H9 (cell line): ENCODE results near the gene PHETA1. TPM values are rescaled to one million over a fixed set of nuclear protein-coding genes. Genes with fewer than 3 reads are reported as not detected.

ENCODE experiments used
- DNase-seq: peaks from one replicate; pipeline ENCODE4 v3.0.0-alpha.2; 2017
- H2AFZ ChIP-seq: one replicate; pipeline ENCODE4 v1.6.1; 2013; ENCODE audit warnings: mild to moderate bottlenecking, low read length, control low read depth, moderate library complexity
- H2AK5ac ChIP-seq: 2 replicates; pipeline ENCODE4 v1.6.1; 2013; ENCODE audit warnings: low read length, control low read depth, mixed read lengths; ENCODE audit not compliant: insufficient read length
- H2BK120ac ChIP-seq: one replicate; pipeline ENCODE4 v1.6.1; 2013; ENCODE audit warnings: low read depth, mild to moderate bottlenecking, low read length, control low read depth, inconsistent platforms; ENCODE audit not compliant: poor library complexity, severe bottlenecking
- H2BK12ac ChIP-seq: 2 replicates; pipeline ENCODE4 v1.6.1; 2013; ENCODE audit warnings: low read length, control low read depth, mixed read lengths, low read depth; ENCODE audit not compliant: insufficient read length
- H2BK15ac ChIP-seq: 2 replicates; pipeline ENCODE4 v1.6.1; 2013; ENCODE audit warnings: low read depth, low read length, control low read depth
- H2BK20ac ChIP-seq: one replicate; pipeline ENCODE4 v1.6.1; 2013; ENCODE audit warnings: low read depth, mild to moderate bottlenecking, low read length, control low read depth, inconsistent platforms; ENCODE audit not compliant: poor library complexity, severe bottlenecking
- H2BK5ac ChIP-seq: 2 replicates; pipeline ENCODE4 v1.6.1; 2013; ENCODE audit warnings: low read length, control low read depth, mixed read lengths; ENCODE audit not compliant: insufficient read length
- H3K14ac ChIP-seq: 2 replicates; pipeline ENCODE4 v1.6.1; 2013; ENCODE audit warnings: low read length, control low read depth; ENCODE audit not compliant: insufficient read depth
- H3K18ac ChIP-seq: 2 replicates; pipeline ENCODE4 v1.6.1; 2013; ENCODE audit warnings: low read depth, mild to moderate bottlenecking, mixed read lengths, low read length, control low read depth; ENCODE audit not compliant: insufficient read length
- H3K23ac ChIP-seq: 2 replicates; pipeline ENCODE4 v1.6.1; 2013; ENCODE audit warnings: low read length, control low read depth, mixed read lengths, low read depth; ENCODE audit not compliant: insufficient read length
- H3K23me2 ChIP-seq: 2 replicates; pipeline ENCODE4 v1.6.1; 2013; ENCODE audit warnings: low read depth, mild to moderate bottlenecking, mixed read lengths, low read length, control low read depth; ENCODE audit not compliant: insufficient read length, poor library complexity, severe bottlenecking
- H3K27ac ChIP-seq: 2 replicates; pipeline ENCODE4 v1.5.1; 2013; ENCODE audit warnings: low read length, control low read depth, mixed read lengths, low read depth; ENCODE audit not compliant: insufficient read length
- H3K27me3 ChIP-seq: 2 replicates; pipeline ENCODE4 v1.6.1; 2013; ENCODE audit warnings: low read length, control low read depth, inconsistent platforms; ENCODE audit not compliant: insufficient read depth
- H3K4ac ChIP-seq: 2 replicates; pipeline ENCODE4 v1.6.1; 2013; ENCODE audit warnings: low read depth, mild to moderate bottlenecking, control low read depth, inconsistent platforms, low read length, moderate library complexity
- H3K4me1 ChIP-seq: 2 replicates; pipeline ENCODE4 v1.6.1; 2013; ENCODE audit warnings: low read length, control low read depth, inconsistent platforms; ENCODE audit not compliant: insufficient read depth
- H3K4me2 ChIP-seq: 2 replicates; pipeline ENCODE4 v1.6.1; 2013; ENCODE audit warnings: low read length, control low read depth, mixed read lengths; ENCODE audit not compliant: insufficient read length, insufficient read depth
- H3K56ac ChIP-seq: 2 replicates; pipeline ENCODE4 v1.6.1; 2013; ENCODE audit warnings: low read depth, mild to moderate bottlenecking, mixed read lengths, low read length, control low read depth; ENCODE audit not compliant: insufficient read length
- H3K79me1 ChIP-seq: 2 replicates; pipeline ENCODE4 v1.6.1; 2013; ENCODE audit warnings: low read depth, mild to moderate bottlenecking, moderate library complexity, low read length, control low read depth, inconsistent platforms; ENCODE audit not compliant: insufficient read depth, poor library complexity, severe bottlenecking
- H3K79me2 ChIP-seq: 2 replicates; pipeline ENCODE4 v1.6.1; 2013; ENCODE audit warnings: low read length, control low read depth, inconsistent platforms; ENCODE audit not compliant: insufficient read depth
- H3K9ac ChIP-seq: 2 replicates; pipeline ENCODE4 v1.6.1; 2013; ENCODE audit warnings: low read length, control low read depth, mixed read lengths; ENCODE audit not compliant: insufficient read length; ENCODE audit errors: extremely low read depth
- H3K9me3 ChIP-seq: one replicate; pipeline ENCODE4 v1.6.1; 2013; ENCODE audit warnings: low read depth, low read length, inconsistent platforms; ENCODE audit not compliant: control insufficient read depth
- H3T11ph ChIP-seq: one replicate; pipeline ENCODE4 v1.6.1; 2013; ENCODE audit warnings: mild to moderate bottlenecking, low read length, control low read depth, inconsistent platforms
- H4K20me1 ChIP-seq: one replicate; pipeline ENCODE4 v1.6.1; 2013; ENCODE audit not compliant: control insufficient read depth, insufficient read length, insufficient read depth
- H4K5ac ChIP-seq: 2 replicates; pipeline ENCODE4 v1.6.1; 2013; ENCODE audit warnings: low read depth, mild to moderate bottlenecking, mixed read lengths, low read length, control low read depth; ENCODE audit not compliant: insufficient read length
- H4K8ac ChIP-seq: replicated peaks from 2 replicates; pipeline ENCODE4 v1.6.1; 2013; ENCODE audit warnings: low read length, control low read depth, mixed read lengths, low read depth; ENCODE audit not compliant: insufficient read length
- H4K91ac ChIP-seq: 2 replicates; pipeline ENCODE4 v1.6.1; 2013; ENCODE audit warnings: low read depth, mild to moderate bottlenecking, moderate library complexity, mixed read lengths, low read length, control low read depth; ENCODE audit not compliant: insufficient read length
- H3K27ac Mint-ChIP-seq, 3 experiments: 2 replicates in 2 of 3; 3 replicates in 1 of 3; pipeline ENCODE4 v1.8.0; 2020 to 2021; ENCODE audit warnings: mixed read lengths in 3 of 3, mild to moderate bottlenecking in 1 of 3, moderate library complexity in 1 of 3
- H3K27me3 Mint-ChIP-seq: 2 replicates; pipeline ENCODE4 v1.8.0; 2021; ENCODE audit warnings: low read depth, mild to moderate bottlenecking, moderate library complexity, mixed read lengths
- H3K36me3 Mint-ChIP-seq, 3 experiments: 2 replicates in 2 of 3; 3 replicates in 1 of 3; pipeline ENCODE4 v1.8.0; 2020 to 2021; ENCODE audit warnings: low read depth in 3 of 3, mixed read lengths in 3 of 3; ENCODE audit not compliant: insufficient read depth in 1 of 3
- H3K4me1 Mint-ChIP-seq, 2 experiments: 2 replicates each; pipeline ENCODE4 v1.8.0; 2020; ENCODE audit warnings: mixed read lengths in 2 of 2
- H3K4me3 Mint-ChIP-seq, 2 experiments: 2 replicates in 1 of 2; 3 replicates in 1 of 2; pipeline ENCODE4 v1.8.0; 2020 to 2021; ENCODE audit warnings: mild to moderate bottlenecking in 2 of 2, mixed read lengths in 2 of 2, moderate library complexity in 1 of 2
- H3K9me3 Mint-ChIP-seq, 2 experiments: 2 replicates in 1 of 2; 3 replicates in 1 of 2; pipeline ENCODE4 v1.8.0; 2020; ENCODE audit warnings: mild to moderate bottlenecking in 2 of 2, mixed read lengths in 2 of 2, moderate library complexity in 1 of 2
- WGBS: extraction: QIAGEN DNeasy Blood & Tissue Kit; methylation state at CpG from one replicate; pipeline ENCODE4 v1.1.7; 2013; ENCODE audit warnings: missing lambda C conversion rate, low lambda C conversion rate, mixed read lengths; ENCODE audit not compliant: insufficient read length; ENCODE audit errors: extremely low coverage; 5-methylcytosine and 5-hydroxymethylcytosine counted together
- total RNA-seq: library from RNA; stranded (reverse); gene quantifications from 2 replicates; pipeline ENCODE4 v1.2.1, GENCODE V29; 2021
- TF ChIP-seq, protein P1 (sequence below): fragments of 200-600 bp; sonication (generic); conservative IDR thresholded peaks from 3 replicates; pipeline ENCODE4 v1.8.0; 2021; ENCODE audit warnings: antibody characterized with exemption, mild to moderate bottlenecking

PHETA1 gene
- total RNA-seq, 1 experiment from 2014 or later = 13.1 TPM

GRCh38 chr12:111344254-111344875 lies 24.5 kb downstream of the PHETA1 start:
- no peak overlapping the region for H3K4ac ChIP-seq
- H3K18ac ChIP-seq = no peak overlapping the region
- no peak overlapping the region for H2BK120ac ChIP-seq
- H2BK5ac ChIP-seq = no peak overlapping the region
- no peak overlapping the region for H3K56ac ChIP-seq
- H3K27ac ChIP-seq = no peak overlapping the region
- TF ChIP-seq, protein P1, sequence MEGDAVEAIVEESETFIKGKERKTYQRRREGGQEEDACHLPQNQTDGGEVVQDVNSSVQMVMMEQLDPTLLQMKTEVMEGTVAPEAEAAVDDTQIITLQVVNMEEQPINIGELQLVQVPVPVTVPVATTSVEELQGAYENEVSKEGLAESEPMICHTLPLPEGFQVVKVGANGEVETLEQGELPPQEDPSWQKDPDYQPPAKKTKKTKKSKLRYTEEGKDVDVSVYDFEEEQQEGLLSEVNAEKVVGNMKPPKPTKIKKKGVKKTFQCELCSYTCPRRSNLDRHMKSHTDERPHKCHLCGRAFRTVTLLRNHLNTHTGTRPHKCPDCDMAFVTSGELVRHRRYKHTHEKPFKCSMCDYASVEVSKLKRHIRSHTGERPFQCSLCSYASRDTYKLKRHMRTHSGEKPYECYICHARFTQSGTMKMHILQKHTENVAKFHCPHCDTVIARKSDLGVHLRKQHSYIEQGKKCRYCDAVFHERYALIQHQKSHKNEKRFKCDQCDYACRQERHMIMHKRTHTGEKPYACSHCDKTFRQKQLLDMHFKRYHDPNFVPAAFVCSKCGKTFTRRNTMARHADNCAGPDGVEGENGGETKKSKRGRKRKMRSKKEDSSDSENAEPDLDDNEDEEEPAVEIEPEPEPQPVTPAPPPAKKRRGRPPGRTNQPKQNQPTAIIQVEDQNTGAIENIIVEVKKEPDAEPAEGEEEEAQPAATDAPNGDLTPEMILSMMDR = no peak
- H3K23ac ChIP-seq = no peak overlapping the region
- no peak overlapping the region for H3K9ac ChIP-seq
- H3K4me1 ChIP-seq = peaks cover 1% of the 10 kb centered on the region; the same call in 1 of the 2 replicates
- H2BK12ac ChIP-seq = no peak overlapping the region
- Mint-ChIP-seq H3K4me3 (no peak overlapping the region), H3K9me3 (peaks cover 20 to 21% of the 10 kb centered on the region in 2 experiments), H3K4me1 (peaks cover 2% of the 10 kb centered on the region in 2 experiments), H3K27ac (no peak overlapping the region; a peak in 1 of 7 replicates), H3K27me3 (peaks cover 5% of the 10 kb centered on the region; the same call in 1 of the 2 replicates), H3K36me3 (peaks cover 16 to 25% (median 22%) of the 10 kb centered on the region in 3 experiments; a peak in 6 of 7 replicates)
- no peak overlapping the region for H2BK15ac ChIP-seq
- H4K5ac ChIP-seq = no peak overlapping the region
- no peak overlapping the region for H3K4me2 ChIP-seq
- no peak for DNase-seq
- no peak overlapping the region for H2AK5ac ChIP-seq
- H3K27me3 ChIP-seq = no peaks in the 10 kb centered on the region
- peaks cover 14% of the 10 kb centered on the region for H3K9me3 ChIP-seq
- H4K8ac ChIP-seq = no peak overlapping the region
- no CpG with 5 or more reads among the region's 4 CpGs for WGBS
- no peak overlapping the region for H4K91ac ChIP-seq
- H4K20me1 ChIP-seq = no peaks in the 10 kb centered on the region
- H3K23me2 ChIP-seq = no peaks in the 10 kb centered on the region
- H2BK20ac ChIP-seq = no peak overlapping the region
- H2AFZ ChIP-seq = no peak overlapping the region
- no peaks in the 10 kb centered on the region for H3K79me1 ChIP-seq
- no peaks in the 10 kb centered on the region for H3K79me2 ChIP-seq
- H3K14ac ChIP-seq = no peak overlapping the region
- H3T11ph ChIP-seq = no peak overlapping the region
